Endometrium (tissue), 2 donors: Measurements from ENCODE around the gene ABI2.
"Not testable (repeated sequence)": the region's sequence is repeated elsewhere in the genome, so short reads cannot be mapped to it uniquely, and the experiment has no call there.

ENCODE experiments used
- FAIRE-seq: peaks from 2 replicates; lab custom pipeline; 2012; peaks lifted over from hg19 to GRCh38; lab: Jason Lieb, UNC
- donor health status: control.
- donor health status: control.

The ABI2 gene

DNA sequence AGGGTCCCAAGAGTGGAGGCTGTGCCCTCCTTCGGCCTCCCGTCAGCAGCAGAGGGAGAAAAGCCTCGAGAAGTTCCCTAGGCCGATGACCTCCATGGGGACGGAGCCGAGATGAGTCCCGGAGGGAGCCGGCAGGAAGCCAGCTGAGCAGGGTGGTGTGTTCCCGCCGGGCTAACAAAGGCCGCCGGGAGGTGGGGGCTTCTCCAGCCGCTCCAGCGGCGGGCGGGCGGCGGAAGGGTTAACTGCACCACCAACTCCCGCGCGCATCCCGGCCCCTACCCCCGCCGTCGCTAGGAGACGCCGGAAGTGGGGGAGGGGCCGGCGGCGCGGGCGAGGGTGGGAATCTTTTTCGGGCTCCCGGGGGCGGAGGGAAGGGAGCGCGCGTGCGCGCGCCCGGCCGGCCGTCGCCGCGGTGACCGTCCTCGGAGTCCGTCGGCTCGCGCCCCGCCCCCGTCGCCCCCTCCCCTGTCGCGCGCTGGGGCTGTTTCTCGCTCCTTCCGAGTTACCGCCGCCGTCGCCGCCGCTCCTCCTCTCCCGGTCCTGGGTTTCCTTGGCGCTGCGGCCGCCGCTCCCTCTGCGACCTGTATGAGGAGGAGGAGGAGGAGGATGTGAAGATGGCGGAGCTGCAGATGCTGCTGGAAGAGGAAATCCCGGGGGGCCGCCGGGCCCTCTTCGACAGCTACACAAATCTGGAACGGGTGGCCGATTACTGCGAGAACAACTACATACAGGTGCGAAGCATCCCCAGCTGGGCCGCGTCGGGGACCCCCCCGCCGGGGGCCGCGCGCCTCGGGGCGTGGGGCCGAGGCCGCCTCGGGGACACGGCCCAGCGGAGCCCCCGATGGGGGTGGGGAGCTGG lies at the start of gene ABI2:
ABI2 (plus strand) TSS at position 494 of the 859 bp plus-strand sequence; CDS start at position 615, 121 bp downstream.
- no peak for FAIRE-seq

DNA sequence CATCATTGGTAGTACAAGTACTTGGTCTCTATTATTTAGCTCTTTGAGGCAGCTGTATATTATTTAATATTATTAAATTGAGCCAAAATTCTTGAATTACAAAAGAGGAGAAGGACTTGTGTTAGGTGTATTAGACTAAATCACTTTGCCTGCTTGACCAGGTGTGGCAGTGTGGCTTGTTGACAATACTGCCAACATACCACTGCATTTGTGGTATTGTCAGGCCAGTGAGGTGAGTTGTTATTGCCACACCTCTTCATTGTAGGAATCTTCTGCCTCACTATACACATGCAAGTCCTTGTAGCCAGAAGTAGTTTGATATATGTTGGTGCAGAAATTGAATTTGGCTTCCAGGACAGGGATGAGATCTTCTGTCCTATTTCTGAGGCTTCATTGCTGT lies 48.9 kb upstream of the ABI2 start:
- FAIRE-seq, result no peak

DNA sequence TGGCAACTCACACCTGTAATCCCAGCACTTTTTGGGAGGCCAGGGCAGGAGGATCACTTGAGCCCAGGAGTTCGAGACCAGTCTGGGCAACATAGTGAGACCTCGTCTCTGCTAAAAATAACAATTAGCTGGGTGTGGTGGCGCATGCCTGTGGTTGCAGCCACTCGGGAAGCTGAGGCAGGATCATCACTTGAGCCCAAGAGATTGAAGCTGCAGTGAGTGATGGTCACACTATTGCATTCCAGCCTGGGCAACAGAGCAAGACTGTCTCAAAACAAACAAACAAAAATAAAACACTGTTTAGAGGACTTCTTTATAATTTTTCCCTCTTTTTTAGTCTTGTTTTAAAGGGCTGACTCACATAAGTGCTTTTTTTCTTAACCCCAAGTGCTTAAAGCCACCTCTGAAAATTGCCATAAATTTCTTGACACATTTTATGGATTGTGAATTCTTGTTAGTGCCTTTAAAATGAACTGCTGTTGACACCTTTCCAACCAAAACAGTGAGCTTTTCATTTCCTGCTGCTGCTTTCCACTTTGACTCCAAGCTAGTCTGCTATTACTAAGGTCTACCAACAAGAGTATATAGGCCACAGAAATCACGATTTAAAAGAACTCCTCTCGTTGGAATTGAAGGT lies 47.6 kb upstream of the ABI2 start:
- peak; percentile 90 for FAIRE-seq

DNA sequence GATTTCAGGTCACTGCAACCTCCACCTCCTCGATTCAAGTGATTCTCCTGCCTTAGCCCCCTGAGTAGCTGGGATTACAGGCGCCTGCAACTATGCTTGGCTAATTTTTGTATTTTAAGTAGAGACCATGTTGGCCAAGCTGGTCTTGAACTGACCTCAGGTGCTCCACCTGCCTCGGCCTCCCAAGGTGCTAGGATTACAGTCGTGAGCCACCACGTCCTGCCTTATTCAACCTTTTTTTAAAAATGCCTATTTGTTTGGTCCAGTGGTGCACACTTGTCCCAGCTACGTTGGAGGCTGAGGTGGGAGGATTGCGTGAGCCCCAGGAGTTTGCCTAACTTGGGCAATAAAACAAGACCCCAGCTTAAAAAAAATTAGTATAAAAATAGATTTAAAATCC lies 46.1 kb upstream of the ABI2 start:
- no peak for FAIRE-seq

DNA sequence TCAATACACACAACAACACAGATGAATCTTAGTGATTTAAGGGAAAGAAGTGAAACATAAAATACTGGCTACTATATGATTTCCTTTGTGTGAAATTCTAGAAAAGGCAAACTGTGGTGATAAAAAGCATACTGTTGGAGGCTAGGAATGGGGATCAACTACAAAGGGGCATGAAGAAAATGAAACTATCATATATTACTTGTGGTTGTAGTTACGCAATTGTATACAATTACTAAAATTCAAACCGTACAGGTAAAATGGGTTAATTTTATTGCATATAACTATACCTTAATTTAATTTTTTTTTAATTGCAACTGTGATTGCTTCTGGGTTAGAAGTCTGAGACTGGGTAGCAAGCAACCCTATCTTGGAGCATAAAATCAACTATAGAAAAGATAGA lies 41.7 kb upstream of the ABI2 start:
- no peak for FAIRE-seq

DNA sequence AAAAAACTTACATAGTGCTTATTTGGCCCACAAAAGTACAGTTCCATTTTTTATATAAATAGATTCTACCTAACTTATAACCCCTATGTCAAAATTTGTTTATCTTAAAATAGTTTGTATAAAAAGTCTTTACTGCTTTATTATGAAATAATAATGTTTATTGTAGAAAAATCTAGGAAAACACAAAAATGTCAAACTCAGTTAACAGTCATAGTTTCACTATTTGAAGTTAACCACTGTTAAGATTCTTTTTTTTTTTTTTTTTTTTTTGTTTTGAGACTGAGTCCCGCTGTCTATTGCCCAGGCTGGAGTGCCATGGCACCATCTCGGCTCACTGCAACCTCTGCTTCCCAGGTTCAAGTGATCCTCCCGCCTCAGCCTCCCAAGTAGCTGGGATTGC lies 26.5 kb upstream of the ABI2 start:
- FAIRE-seq, result no peak

DNA sequence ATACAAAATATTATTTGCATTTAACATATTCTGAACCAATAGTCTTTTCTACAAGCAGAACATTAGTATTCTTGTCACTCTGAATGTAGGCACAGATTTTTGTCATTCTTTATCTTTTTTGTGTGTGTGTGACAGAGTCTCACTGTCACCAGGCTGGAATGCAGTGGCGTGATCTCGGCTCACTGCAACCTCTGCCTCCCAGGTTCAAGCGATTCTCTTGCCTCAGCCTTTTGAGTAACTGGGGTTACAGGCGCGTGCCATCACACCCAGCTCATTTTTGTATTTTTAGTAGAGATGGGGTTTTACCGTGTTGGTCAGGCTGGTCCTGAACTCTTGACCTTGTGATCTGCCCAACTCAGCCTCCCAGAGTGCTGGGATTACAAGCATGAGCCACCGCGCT lies 25.6 kb upstream of the ABI2 start:
- FAIRE-seq, result not testable (repeated sequence)

DNA sequence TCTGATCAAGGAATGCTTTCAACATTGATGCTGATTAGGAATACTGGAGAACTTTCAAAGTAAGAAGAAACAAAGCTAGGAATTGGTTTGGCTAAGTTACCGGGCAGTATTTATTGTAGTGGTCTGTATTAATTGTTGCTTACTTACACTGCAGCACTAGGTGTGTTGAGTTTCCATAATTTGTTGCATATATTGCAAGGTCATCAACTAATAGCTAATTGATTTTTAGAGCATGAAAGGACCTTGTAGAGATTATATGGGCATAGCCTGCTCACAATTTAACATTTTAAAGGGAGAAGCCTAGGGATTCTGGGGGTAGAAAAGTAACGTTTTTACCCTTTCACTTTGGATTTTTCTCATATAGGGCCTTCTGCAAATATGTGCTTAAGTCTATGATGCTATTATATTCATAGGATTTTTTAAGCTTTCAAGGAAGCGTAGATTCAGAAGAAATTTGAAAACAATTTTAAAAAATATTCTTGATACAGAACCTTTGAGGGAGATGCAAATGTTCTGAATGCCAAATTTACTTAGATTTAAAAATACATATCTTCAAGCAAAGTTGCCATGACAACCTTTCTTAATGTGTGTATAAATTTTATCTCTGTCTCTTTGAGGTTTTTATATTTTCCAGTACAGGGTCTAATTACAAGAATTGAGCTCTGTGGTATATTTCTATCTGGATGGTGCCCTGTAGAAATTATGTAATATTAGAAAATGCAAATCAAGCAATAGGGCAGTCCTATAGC lies 17.3 kb upstream of the ABI2 start:
- FAIRE-seq, result no peak

DNA sequence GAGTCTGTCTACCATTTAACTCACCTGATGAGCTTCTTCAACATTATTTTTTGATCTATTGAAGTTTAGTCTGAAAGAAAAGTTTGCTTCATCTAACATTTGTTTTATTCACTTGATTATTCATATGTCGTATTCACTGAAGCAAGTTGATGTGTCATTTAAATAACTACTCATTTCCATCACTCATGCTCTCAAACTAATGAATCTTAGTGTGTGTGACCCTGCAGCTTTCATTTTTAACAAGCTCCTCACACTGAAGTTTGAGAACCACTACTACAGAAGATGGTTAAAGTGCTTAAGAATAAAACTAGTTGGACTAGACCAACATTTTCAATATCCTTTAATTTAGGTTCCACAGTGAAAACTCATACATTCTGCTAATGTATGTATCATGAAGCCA lies 1.8 kb upstream of the ABI2 start:
- FAIRE-seq, result no peak

DNA sequence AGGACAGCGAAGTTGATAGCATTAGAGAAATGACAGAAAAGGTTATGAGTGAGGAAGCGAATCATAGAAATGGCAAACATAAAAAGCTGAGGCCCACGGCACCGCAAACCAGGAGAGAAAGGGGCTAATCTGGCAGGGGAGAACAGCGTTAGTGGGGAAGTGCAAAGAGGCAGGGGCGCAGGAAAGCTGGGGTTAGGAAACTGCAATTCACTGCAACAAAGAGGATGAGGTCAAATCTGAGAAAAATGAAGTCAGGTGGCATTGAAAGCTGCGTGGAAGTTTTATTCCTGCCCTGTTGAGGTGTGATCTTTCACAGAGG lies 653 bp upstream of the ABI2 start:
- FAIRE-seq, result no peak

DNA sequence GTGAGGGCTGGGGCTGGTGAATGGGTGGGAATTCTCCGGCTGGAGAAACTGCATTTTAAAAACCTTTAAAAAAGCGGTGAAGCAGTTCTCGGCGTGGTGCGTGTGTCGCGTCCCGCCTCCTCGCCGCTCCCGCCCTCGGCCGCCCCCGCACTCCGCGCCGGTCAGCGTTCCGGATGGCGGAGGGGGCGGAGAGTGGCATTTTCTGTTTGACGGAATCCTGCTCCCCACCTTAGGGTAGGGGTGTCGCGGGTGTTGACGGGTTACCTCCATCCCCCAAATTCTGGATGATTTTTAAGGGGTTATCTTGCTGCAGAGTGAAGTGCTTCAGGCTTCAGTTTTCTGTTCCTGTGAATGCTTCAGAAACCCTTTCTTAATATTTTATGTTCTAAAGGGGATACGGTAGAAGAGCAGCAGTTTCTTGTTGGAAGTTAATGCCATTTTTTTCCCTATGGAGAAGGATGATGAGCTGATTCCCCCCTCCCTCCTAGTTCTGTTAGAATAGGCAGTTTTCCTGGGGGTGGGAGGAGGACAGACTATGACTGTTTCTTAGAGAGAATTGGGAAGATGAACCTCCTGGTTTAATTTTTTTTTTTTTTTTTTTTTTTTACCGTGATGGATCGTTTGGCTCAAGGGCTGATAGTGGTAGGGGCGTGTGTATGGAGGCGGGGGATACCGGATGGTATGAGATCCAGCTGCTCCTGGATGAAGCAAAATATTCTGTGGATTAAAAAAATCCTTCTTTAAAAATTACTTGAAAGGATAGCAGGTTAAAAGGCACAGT lies 756 bp downstream of the ABI2 start:
- FAIRE-seq, result no peak

DNA sequence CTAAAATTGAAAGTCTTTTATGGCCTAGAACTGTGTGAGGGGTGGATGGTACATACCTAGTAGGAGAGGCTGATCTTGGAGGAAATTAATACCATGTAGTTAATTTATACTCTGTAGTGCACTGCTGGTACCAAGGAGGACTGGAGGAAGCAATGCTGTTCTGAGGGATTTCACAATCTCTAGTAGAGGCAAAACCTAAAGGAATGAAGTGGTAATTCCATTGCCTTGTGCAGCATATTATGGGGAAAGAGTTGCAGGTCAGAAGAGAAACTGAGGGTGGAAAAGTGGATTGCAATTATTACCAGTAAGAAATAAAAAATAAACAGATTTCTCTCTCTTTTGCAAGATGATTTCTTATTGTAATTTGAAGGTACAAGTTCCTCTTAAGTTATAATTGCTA lies 2.2 kb downstream of the ABI2 start:
- no peak for FAIRE-seq

DNA sequence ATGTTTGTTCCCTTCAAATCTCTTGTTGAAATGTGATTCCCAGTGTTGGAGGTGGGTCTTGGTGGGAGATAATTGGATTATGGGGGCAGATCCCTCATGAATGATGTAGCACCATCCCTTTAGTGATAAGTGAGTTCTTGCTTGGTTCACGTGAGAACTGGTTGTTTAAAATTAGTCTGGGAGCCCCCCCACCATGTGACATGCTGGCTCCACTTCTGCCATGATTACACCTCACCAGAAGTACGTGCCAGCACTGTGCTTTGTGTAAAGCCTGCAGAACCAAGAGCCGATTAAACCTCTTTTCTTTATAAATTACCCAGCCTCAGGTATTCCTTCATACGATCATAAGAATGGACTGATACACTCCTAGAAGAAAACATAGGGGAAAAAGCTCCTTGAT lies 10.1 kb downstream of the ABI2 start:
- FAIRE-seq, result no peak

DNA sequence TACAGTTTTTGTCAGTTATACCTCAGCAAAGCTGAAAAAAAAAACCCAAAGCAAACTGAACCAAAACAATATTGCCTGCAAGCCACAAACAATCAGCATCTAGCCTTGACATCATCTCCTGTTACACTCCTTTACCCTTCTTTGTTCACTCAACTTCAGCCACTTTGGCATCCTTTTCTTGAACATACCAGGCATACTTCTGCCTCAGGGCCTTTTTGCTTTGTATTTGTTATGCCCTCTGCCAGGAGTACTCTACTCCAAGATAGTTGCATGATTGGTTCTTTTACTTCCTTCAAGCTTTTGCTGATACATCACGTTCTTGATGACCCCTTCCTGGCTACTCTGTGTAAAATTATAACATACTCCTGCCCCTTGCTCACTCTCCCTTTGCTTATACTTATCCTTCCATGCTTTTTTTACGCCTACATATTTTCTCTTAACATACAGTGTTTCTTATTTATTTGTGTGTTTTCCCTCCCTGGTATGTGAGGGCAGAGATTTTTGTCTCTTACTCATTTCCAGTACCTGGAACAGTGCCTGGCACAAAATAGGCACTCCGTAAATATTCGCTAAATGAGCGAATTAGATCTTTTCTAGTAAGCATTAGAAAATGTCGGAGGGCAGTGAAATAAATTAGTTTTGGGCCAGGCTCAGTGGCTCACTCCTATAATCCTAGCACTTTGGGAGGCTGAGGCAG lies 12.7 kb downstream of the ABI2 start:
- FAIRE-seq, result no peak

DNA sequence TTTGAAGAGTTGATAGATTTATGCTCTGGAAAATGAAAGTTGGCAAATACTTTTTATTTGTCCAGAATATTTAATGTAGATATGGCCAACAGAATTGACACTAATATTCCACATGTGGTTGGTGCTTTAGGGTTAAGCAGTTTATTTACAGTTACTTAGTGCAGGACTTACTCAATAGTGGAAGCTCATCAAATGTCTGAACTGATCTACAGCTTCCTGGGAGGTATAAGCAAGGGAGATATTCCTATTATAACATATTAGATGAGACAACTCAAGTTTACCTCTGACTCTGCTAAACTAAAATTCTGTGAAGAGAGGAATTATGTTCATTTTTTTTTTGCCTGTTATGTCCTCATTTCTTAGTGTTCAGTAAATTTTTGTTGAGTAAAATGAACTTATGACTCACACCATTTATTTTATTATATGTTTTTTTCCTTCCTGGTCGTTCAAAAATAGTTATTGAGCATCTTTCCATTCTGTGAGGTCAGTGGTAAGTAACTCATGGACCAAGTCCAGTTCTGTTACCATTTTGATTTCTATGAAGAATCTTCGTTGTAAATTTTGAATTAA lies 13.6 kb downstream of the ABI2 start:
- no peak for FAIRE-seq

DNA sequence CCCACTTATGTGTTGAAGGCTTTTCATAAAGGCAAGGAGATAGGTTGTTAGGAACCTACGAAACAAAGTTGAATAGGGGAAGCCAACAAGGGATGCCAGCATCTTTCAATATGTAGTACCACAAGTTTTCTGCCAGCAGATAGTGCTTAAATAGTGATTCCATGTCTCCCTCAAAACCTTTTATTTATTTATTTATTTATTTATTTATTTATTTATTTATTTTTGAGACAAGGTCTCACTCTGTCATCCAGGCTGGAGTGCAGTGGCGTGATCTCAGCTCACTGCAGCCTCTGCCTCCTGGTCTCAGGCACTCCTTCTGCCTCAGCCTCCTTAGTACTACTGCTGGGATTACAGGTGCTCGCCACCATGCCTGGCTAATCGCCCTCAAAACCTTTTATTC lies 14.2 kb downstream of the ABI2 start:
- not testable (repeated sequence) for FAIRE-seq

DNA sequence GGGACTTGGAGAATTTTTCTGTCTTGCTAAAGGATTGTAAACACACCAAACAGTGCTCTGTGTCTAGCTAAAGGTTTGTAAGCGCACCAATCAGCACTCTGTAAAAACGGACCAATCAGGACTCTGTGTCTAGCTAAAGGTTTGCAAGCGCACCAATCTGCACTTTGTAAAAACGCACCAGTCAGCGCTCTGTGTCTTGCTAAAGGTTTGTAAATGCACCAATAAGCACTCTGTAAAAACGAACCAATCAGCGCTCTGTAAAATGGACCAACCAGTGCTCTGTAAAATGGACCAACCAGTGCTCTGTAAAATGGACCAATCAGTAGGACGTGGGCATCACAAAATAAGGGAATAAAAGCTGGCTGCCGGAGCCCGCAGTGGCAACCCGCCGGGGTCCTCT lies 16.5 kb downstream of the ABI2 start:
- FAIRE-seq, result no peak

DNA sequence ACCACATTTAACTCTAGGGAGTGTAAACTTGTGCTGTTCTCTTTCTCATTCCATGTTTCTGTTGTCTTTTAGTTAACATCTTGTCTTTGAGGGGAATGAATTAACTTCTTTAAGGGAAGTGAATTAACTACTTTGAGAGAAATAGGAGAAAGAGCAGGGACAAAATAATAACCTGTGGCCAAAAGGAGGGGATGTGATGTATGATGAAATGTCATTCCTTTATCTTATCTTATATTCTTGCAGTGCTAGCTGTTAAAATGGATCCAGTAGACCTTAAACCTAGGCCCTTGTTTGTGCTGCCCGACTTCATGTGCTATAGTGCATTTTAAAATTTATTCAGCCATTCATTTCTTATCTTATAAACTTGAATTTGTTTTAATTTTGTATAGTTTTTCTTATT lies 18.4 kb downstream of the ABI2 start:
- FAIRE-seq, result no peak

DNA sequence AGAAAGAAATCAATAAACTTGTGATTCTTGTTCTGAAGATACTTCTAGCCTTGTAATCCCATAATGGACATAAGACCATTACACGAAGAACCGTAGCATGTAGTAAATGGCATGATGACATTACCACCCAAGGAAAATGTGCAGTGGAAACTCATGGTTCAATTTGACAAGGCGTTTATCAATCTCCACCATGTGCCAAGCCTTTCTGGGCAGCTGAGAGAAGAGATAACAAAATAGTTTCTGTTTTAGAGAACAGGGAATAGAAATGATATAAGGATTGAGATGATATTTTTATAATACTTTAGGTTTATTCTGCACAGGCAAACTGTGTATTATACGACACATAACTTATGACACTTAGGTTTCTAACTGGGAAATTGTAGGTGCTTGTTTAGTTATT lies 19.2 kb downstream of the ABI2 start:
- no peak for FAIRE-seq

DNA sequence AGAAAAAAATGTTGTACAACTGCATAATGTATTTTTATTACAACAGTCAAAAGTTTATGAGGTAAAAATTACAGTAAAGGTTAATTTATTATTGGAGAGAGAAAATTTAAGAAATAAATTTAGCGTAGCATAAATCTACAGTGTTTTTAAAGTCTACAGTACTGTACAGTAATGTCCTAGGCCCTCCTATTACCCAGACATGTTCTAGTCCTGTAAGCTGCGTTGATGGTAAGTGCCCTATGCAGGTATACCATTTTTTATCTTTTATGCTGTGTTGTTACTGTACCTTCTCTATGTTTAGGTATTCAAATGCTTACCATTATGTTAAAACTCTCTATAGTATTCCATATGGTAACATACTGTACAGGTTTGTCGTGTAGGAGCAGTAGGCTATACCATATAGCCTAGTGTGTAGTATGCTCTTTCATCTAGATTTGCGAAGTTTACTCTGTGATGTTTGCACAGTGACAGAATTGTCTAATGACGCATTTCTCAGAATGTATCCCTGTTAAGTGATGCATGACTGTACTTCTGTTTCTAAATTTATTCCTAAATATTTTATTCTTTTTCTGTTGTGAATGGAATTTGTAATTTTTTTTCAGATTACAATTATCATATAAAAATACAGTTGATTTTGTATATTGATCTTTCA lies 24.5 kb downstream of the ABI2 start:
- no peak for FAIRE-seq

DNA sequence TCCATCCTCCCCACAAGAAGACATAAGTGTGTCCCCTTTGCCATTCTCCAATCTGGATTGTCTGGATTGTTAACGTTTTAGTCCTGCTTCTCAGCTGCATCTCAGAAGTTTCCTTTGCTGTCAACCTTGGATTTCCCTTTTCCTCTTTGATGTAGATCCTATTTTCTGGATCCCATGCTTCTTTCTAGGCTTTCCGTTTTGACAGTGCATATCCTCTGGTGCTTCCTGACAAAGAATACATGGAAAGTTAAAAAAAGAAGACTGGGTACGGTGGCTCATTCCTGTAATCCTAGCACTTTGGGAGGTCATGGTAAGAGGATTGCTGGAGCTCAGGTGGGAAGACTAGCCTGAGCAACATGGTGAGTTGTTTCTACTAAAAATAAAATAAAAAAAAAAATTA lies 26.8 kb downstream of the ABI2 start:
- FAIRE-seq, result no peak
